WTC11 (cell line): ENCODE results near the gene KCNN1. TPM values are rescaled to one million over a fixed set of nuclear protein-coding genes. Genes with fewer than 3 reads are reported as not detected.

Experiments
- ATAC-seq: fragments of 200-7000 bp; cut with Tn5 transposase; 2 replicates; pipeline ENCODE4 v1.10.0; 2021; ENCODE audit warnings: mild to moderate bottlenecking, moderate library complexity
- CTCF ChIA-PET: fragments of 300-600 bp; sonication (Branson Sonifier 250); formaldehyde crosslinking; loops from one replicate; lab custom pipeline; 2021; ENCODE audit warnings: antibody characterized with exemption; lab: Charles Lee
- POLR2A ChIA-PET: fragments of 350-600 bp; sonication (Branson Sonifier 250); formaldehyde crosslinking; loops from one replicate; lab custom pipeline; 2021; ENCODE audit warnings: antibody characterized with exemption; lab: Charles Lee
- DNase-seq: peaks from one replicate; pipeline ENCODE4 v3.0.0; 2021; ENCODE audit warnings: low spot score
- H3K27ac Mint-ChIP-seq: 2 replicates; pipeline ENCODE4 v1.8.0; 2021; ENCODE audit warnings: mixed read lengths
- H3K27me3 Mint-ChIP-seq: 2 replicates; pipeline ENCODE4 v1.8.0; 2021; ENCODE audit warnings: low read depth, mild to moderate bottlenecking, moderate library complexity, mixed read lengths
- H3K36me3 Mint-ChIP-seq: 2 replicates; pipeline ENCODE4 v1.8.0; 2021; ENCODE audit warnings: mixed read lengths
- H3K4me1 Mint-ChIP-seq: 2 replicates; pipeline ENCODE4 v1.8.0; 2022; ENCODE audit warnings: mixed read lengths
- H3K4me3 Mint-ChIP-seq: 2 replicates; pipeline ENCODE4 v1.8.0; 2021; ENCODE audit warnings: mild to moderate bottlenecking, moderate library complexity, mixed read lengths
- H3K9me3 Mint-ChIP-seq: 2 replicates; pipeline ENCODE4 v1.8.0; 2021; ENCODE audit warnings: mixed read lengths
- ATF1 ChIP-seq: sonication (generic); formaldehyde crosslinking; IDR thresholded peaks from 2 replicates; pipeline ENCODE4 v1.8.1; 2023; ENCODE audit warnings: mild to moderate bottlenecking, moderate library complexity, missing genetic modification reagents
- CDX4 ChIP-seq: fragments of 250-450 bp; sonication (Bioruptor Pico); IDR thresholded peaks from 2 replicates; pipeline ENCODE4 v1.9.0; 2021; ENCODE audit warnings: moderate library complexity, mild to moderate bottlenecking, inconsistent platforms, borderline replicate concordance
- CREB1 ChIP-seq: sonication (generic); formaldehyde crosslinking; IDR thresholded peaks from 2 replicates; pipeline ENCODE4 v1.8.0; 2023; ENCODE audit warnings: mild to moderate bottlenecking, missing genetic modification reagents
- ELF4 ChIP-seq: sonication (generic); formaldehyde crosslinking; IDR thresholded peaks from 2 replicates; pipeline ENCODE4 v1.8.1; 2022; ENCODE audit warnings: low read depth, mild to moderate bottlenecking, moderate library complexity, missing genetic modification reagents
- ETV6 ChIP-seq: sonication (generic); formaldehyde crosslinking; IDR thresholded peaks from 2 replicates; pipeline ENCODE4 v1.8.1; 2022; ENCODE audit warnings: mild to moderate bottlenecking, missing genetic modification reagents
- HMGA2 ChIP-seq: fragments of 250-450 bp; sonication (Bioruptor Pico); IDR thresholded peaks from 2 replicates; pipeline ENCODE4 v1.4.0; 2021; ENCODE audit warnings: mild to moderate bottlenecking, moderate library complexity
- HMGXB4 ChIP-seq: sonication (generic); formaldehyde crosslinking; IDR thresholded peaks from 2 replicates; pipeline ENCODE4 v1.8.1; 2023; ENCODE audit warnings: mild to moderate bottlenecking, moderate library complexity, missing genetic modification reagents
- MYBL2 ChIP-seq: sonication (generic); formaldehyde crosslinking; IDR thresholded peaks from 2 replicates; pipeline ENCODE4 v1.8.1; 2023; ENCODE audit warnings: mild to moderate bottlenecking, moderate library complexity, missing genetic modification reagents
- NFATC4 ChIP-seq: fragments of 250-450 bp; sonication (Bioruptor Pico); IDR thresholded peaks from 2 replicates; pipeline ENCODE4 v1.9.0; 2021; ENCODE audit warnings: mild to moderate bottlenecking
- RORB ChIP-seq: fragments of 250-450 bp; sonication (Bioruptor Pico); IDR thresholded peaks from 2 replicates; pipeline ENCODE4 v1.9.0; 2021; ENCODE audit warnings: mild to moderate bottlenecking
- SMAD3 ChIP-seq: sonication (generic); formaldehyde crosslinking; IDR thresholded peaks from 2 replicates; pipeline ENCODE4 v1.8.0; 2022; ENCODE audit warnings: missing genetic modification reagents, mild to moderate bottlenecking, borderline replicate concordance
- SMAD4 ChIP-seq: sonication (generic); formaldehyde crosslinking; IDR thresholded peaks from 2 replicates; pipeline ENCODE4 v1.8.0; 2022; ENCODE audit warnings: mild to moderate bottlenecking, missing genetic modification reagents
- SOX15 ChIP-seq: fragments of 250-450 bp; sonication (Bioruptor Pico); IDR thresholded peaks from 2 replicates; pipeline ENCODE4 v1.9.0; 2021; ENCODE audit warnings: mild to moderate bottlenecking
- TEAD1 ChIP-seq: sonication (generic); formaldehyde crosslinking; IDR thresholded peaks from 2 replicates; pipeline ENCODE4 v1.8.0; 2022; ENCODE audit warnings: mild to moderate bottlenecking, missing genetic modification reagents
- ZNF263 ChIP-seq: sonication (generic); formaldehyde crosslinking; IDR thresholded peaks from 2 replicates; pipeline ENCODE4 v1.8.1; 2022; ENCODE audit warnings: low read depth, mild to moderate bottlenecking, moderate library complexity, missing genetic modification reagents
- ZNF423 ChIP-seq: fragments of 250-450 bp; sonication (Bioruptor Pico); IDR thresholded peaks from 2 replicates; pipeline ENCODE4 v2.1.2; 2022; ENCODE audit warnings: mild to moderate bottlenecking, moderate library complexity
- ZNF512 ChIP-seq: sonication (generic); formaldehyde crosslinking; IDR thresholded peaks from 2 replicates; pipeline ENCODE4 v1.8.1; 2022; ENCODE audit warnings: missing genetic modification reagents, borderline replicate concordance
- total RNA-seq: library from RNA; stranded (reverse); gene quantifications from 3 replicates; pipeline ENCODE4 v1.2.3, GENCODE V29; 2021
- TF ChIP-seq, protein P1 (sequence below): sonication (generic); formaldehyde crosslinking; IDR thresholded peaks from 2 replicates; pipeline ENCODE4 v1.8.1; 2022; ENCODE audit warnings: mild to moderate bottlenecking, missing genetic modification reagents, moderate library complexity, borderline replicate concordance
- TF ChIP-seq, protein P2 (sequence below): fragments of 250-450 bp; sonication (Bioruptor Pico); IDR thresholded peaks from 2 replicates; pipeline ENCODE4 v1.9.0; 2021; ENCODE audit warnings: mild to moderate bottlenecking
- TF ChIP-seq, protein P3 (sequence below): sonication (generic); formaldehyde crosslinking; IDR thresholded peaks from 2 replicates; pipeline ENCODE4 v1.8.1; 2023; ENCODE audit warnings: mild to moderate bottlenecking, missing genetic modification reagents, moderate library complexity
- TF ChIP-seq, protein P4 (sequence below): fragments of 250-450 bp; sonication (Bioruptor Pico); conservative IDR thresholded peaks from 2 replicates; pipeline ENCODE4 v1.9.0; 2021; ENCODE audit warnings: mild to moderate bottlenecking
- TF ChIP-seq, protein P5 (sequence below): sonication (generic); formaldehyde crosslinking; conservative IDR thresholded peaks from 2 replicates; pipeline ENCODE4 v1.8.1; 2023; ENCODE audit warnings: mild to moderate bottlenecking, low read depth, missing genetic modification reagents, moderate library complexity

Gene KCNN1
- total RNA-seq, 1 experiment from 2014 or later: 15.3 TPM

DNA sequence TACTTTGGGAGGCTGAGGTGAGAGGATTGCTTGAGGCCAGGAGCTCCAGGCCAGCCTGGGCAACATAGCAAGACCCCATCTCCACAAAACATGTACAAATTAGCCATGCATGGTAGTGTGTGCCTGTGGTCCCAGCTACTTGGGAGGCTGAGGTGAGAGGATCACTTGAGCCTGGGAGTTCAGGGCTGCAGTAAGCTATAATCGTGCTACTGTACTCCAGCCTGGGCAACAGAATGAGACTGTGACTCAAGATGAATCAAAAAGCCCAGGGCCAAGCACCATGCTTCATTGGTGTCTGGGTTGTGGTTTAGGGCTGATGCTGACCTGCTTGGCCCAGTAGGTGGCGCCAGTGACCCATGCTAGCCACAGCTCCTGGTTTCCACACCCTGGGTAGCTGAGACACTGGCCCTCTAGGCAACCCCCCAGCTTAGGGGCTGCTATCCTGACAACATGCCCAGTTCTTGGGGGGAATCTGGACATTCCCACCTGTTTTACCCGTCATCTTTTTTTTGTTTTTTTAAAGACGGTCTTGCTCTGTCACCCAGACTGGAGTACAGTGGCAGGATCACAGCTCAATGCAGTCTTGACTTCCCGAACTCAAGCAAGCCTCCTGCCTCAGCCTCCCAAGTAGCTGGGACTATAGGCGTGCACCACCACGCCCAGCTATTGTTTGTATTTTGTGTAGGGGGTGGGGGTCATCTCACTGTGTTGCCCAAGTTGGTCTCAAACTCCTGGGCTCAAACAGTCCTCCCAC, 28.6 kb upstream of the KCNN1 start (continued):
- TF ChIP-seq, protein P1, sequence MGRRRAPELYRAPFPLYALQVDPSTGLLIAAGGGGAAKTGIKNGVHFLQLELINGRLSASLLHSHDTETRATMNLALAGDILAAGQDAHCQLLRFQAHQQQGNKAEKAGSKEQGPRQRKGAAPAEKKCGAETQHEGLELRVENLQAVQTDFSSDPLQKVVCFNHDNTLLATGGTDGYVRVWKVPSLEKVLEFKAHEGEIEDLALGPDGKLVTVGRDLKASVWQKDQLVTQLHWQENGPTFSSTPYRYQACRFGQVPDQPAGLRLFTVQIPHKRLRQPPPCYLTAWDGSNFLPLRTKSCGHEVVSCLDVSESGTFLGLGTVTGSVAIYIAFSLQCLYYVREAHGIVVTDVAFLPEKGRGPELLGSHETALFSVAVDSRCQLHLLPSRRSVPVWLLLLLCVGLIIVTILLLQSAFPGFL (CRISPR knock-in tag): no peak
- TF ChIP-seq SOX15 (CRISPR knock-in tag) (no peak), NFATC4 (CRISPR knock-in tag) (no peak), TEAD1 (CRISPR knock-in tag) (no peak), HMGXB4 (CRISPR knock-in tag) (no peak; the same call in 1 of the 2 replicates), SMAD3 (CRISPR knock-in tag) (no peak), CREB1 (CRISPR knock-in tag) (no peak), RORB (no peak), ZNF263 (CRISPR knock-in tag) (no peak), HMGA2 (CRISPR knock-in tag) (no peak)
- TF ChIP-seq, protein P2, sequence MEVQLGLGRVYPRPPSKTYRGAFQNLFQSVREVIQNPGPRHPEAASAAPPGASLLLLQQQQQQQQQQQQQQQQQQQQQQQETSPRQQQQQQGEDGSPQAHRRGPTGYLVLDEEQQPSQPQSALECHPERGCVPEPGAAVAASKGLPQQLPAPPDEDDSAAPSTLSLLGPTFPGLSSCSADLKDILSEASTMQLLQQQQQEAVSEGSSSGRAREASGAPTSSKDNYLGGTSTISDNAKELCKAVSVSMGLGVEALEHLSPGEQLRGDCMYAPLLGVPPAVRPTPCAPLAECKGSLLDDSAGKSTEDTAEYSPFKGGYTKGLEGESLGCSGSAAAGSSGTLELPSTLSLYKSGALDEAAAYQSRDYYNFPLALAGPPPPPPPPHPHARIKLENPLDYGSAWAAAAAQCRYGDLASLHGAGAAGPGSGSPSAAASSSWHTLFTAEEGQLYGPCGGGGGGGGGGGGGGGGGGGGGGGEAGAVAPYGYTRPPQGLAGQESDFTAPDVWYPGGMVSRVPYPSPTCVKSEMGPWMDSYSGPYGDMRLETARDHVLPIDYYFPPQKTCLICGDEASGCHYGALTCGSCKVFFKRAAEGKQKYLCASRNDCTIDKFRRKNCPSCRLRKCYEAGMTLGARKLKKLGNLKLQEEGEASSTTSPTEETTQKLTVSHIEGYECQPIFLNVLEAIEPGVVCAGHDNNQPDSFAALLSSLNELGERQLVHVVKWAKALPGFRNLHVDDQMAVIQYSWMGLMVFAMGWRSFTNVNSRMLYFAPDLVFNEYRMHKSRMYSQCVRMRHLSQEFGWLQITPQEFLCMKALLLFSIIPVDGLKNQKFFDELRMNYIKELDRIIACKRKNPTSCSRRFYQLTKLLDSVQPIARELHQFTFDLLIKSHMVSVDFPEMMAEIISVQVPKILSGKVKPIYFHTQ (CRISPR knock-in tag): no peak
- TF ChIP-seq, protein P3, sequence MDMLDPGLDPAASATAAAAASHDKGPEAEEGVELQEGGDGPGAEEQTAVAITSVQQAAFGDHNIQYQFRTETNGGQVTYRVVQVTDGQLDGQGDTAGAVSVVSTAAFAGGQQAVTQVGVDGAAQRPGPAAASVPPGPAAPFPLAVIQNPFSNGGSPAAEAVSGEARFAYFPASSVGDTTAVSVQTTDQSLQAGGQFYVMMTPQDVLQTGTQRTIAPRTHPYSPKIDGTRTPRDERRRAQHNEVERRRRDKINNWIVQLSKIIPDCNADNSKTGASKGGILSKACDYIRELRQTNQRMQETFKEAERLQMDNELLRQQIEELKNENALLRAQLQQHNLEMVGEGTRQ: no peak

DNA sequence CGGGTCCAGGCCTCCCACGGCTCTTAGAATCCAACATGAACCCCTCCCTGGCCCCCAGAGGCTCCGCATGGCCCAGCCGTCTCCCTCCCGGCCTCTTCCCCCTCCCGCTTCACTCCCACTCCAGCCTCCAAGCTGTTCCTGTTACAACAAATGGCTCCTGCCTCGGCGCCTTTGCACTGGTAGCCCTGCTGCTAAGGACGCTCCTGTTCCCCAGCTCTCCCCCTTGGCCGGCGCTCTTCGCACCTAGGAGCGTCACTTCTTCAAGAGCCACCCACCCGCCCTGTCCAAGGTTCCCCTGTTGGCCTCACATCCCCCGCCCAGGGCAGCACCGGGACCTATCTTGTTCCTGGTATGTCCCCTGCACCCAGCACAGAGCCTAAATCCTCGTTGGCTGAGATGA, 24.7 kb upstream of the KCNN1 start:
- POLR2A ChIA-PET: interaction anchor here (0.8 to 2.1 kb wide), 3 partner anchors 10 to 29 kb away, joined by 3 to 27 read pairs (median 5); partner anchors contain the start of gene CCDC124
- H3K27ac Mint-ChIP-seq: no peak overlapping the region
- TF ChIP-seq ZNF512 (no peak), ELF4 (CRISPR knock-in tag) (no peak), SMAD3 (CRISPR knock-in tag) (no peak), ETV6 (CRISPR knock-in tag) (no peak), ATF1 (CRISPR knock-in tag) (no peak), CDX4 (no peak), MYBL2 (CRISPR knock-in tag) (no peak), ZNF423 (CRISPR knock-in tag) (no peak), SMAD4 (CRISPR knock-in tag) (no peak)
- TF ChIP-seq, protein P4, sequence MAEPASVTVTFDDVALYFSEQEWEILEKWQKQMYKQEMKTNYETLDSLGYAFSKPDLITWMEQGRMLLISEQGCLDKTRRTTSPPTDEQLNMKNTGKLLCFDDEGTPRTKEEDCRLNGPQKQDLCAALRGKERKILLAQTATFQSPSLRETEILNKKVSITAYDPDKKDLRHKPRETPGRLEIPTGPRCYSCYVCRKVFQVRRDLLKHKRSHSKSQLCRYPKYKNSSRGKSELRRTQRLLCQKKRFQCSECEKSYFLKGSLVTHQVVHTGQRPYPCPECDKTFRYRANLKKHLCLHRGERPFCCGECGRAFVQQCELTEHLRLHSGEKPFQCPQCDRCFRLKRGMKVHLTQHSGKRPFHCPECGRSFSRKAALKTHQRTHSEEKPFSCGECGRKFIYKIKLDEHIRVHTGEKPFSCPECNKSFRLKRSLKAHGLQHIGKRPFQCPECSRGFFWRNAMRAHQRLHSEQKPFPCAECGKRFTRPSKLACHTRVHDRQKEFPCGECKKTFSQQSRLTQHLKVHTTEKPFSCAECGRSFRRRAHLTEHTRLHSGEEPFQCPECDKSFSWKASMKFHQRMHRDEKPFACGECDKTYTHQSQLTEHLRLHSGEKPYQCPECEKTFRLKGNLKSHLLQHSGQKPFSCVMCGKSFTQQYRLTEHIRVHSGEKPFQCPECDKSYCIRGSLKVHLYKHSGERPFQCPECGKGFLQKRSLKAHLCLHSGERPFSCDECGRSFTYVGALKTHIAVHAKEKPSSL: no peak
- TF ChIP-seq, protein P5, sequence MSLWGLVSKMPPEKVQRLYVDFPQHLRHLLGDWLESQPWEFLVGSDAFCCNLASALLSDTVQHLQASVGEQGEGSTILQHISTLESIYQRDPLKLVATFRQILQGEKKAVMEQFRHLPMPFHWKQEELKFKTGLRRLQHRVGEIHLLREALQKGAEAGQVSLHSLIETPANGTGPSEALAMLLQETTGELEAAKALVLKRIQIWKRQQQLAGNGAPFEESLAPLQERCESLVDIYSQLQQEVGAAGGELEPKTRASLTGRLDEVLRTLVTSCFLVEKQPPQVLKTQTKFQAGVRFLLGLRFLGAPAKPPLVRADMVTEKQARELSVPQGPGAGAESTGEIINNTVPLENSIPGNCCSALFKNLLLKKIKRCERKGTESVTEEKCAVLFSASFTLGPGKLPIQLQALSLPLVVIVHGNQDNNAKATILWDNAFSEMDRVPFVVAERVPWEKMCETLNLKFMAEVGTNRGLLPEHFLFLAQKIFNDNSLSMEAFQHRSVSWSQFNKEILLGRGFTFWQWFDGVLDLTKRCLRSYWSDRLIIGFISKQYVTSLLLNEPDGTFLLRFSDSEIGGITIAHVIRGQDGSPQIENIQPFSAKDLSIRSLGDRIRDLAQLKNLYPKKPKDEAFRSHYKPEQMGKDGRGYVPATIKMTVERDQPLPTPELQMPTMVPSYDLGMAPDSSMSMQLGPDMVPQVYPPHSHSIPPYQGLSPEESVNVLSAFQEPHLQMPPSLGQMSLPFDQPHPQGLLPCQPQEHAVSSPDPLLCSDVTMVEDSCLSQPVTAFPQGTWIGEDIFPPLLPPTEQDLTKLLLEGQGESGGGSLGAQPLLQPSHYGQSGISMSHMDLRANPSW: no peak

More for the DNA sequence above, 24.7 kb upstream of the KCNN1 start:
- CTCF ChIA-PET: interaction anchor here (0.6 to 5.2 kb wide), 11 partner anchors 9 to 210 kb away, joined by 3 to 89 read pairs (median 10); partner anchors contain the start of genes ARRDC2, CCDC124, PIK3R2 and RPL18A
- H3K36me3 Mint-ChIP-seq: peaks cover 6% of the 10 kb centered on the region
- ATAC-seq: no peak
- peak overlapping the region; percentile 66 for H3K4me3 Mint-ChIP-seq
- no peaks in the 10 kb centered on the region for H3K9me3 Mint-ChIP-seq
- H3K27me3 Mint-ChIP-seq: peaks cover 2% of the 10 kb centered on the region; the same call in 1 of the 2 replicates
- peaks cover 23% of the 10 kb centered on the region for H3K4me1 Mint-ChIP-seq
- no peak for DNase-seq
